Endothelial cell of umbilical vein (primary cell): Measurements from ENCODE around the gene ZIC1. TPM values are rescaled to one million over a fixed set of nuclear protein-coding genes. Genes with fewer than 3 reads are reported as not detected.

ENCODE experiments used
- BruUV-seq: library from RNA; stranded (reverse); fragments of 400-500 nt; replicated peaks from 2 replicates; lab custom pipeline; 2021; lab: Mats Ljungman, UMichigan
- CTCF ChIA-PET: fragments of 300-600, 350-600 bp; sonication (Branson Sonifier 250); formaldehyde crosslinking; loops from one replicate; lab custom pipeline; 2021; ENCODE audit warnings: antibody characterized with exemption, inconsistent platforms; lab: Charles Lee
- POLR2A ChIA-PET: fragments of 300-600, 350-600 bp; sonication (Branson Sonifier 250); formaldehyde crosslinking; loops from one replicate; lab custom pipeline; 2021; ENCODE audit warnings: antibody characterized with exemption, inconsistent platforms; lab: Charles Lee
- DNase-seq: peaks from one replicate; pipeline ENCODE4 v3.0.0-alpha.2; 2011; ENCODE audit warnings: low read depth, low spot score
- FAIRE-seq: peaks from 2 replicates; lab custom pipeline; 2011; peaks lifted over from hg19 to GRCh38; lab: Jason Lieb, UNC
- H2AFZ ChIP-seq: 2 replicates; pipeline ENCODE4 v1.6.0; 2012; ENCODE audit warnings: low read depth, low read length, control low read depth, inconsistent platforms
- H3K27ac ChIP-seq: 2 replicates; pipeline ENCODE4 v1.5.1; 2011; ENCODE audit warnings: low read depth, mild to moderate bottlenecking, control low read depth, low read length, moderate library complexity; ENCODE audit not compliant: insufficient read depth
- H3K27me3 ChIP-seq, 2 experiments: 2 replicates each; pipeline versions ENCODE4 v1.6.0 to v1.6.1; 2011; ENCODE audit warnings: low read length in 2 of 2, mixed read lengths in 1 of 2; ENCODE audit not compliant: control insufficient read depth in 2 of 2, insufficient read depth in 2 of 2
- H3K36me3 ChIP-seq, 2 experiments: 2 replicates in 1 of 2; 3 replicates in 1 of 2; pipeline ENCODE4 v1.5.1; 2011; ENCODE audit warnings: low read length in 2 of 2, mild to moderate bottlenecking in 1 of 2, moderate library complexity in 1 of 2; ENCODE audit not compliant: control insufficient read depth in 2 of 2, insufficient read depth in 2 of 2; ENCODE audit errors: extremely low read depth in 1 of 2
- H3K4me1 ChIP-seq: 3 replicates; pipeline ENCODE4 v1.5.1; 2011; ENCODE audit warnings: mild to moderate bottlenecking, low read length; ENCODE audit not compliant: control insufficient read depth, insufficient read depth; ENCODE audit errors: extremely low read depth
- H3K4me2 ChIP-seq: 2 replicates; pipeline ENCODE4 v1.6.1; 2011; ENCODE audit warnings: low read length, control low read depth, mixed read lengths; ENCODE audit not compliant: insufficient read depth
- H3K4me3 ChIP-seq, 3 experiments: fragments of 200-600 bp in 1 of 3; sonication (generic), shearing (Covaris generic) in 1 of 3; replicated peaks in 1 of 3; 2 replicates each; pipeline ENCODE4 v1.5.1; 2011 to 2016; ENCODE audit warnings: control low read depth in 3 of 3, low read length in 3 of 3, mild to moderate bottlenecking in 2 of 3, inconsistent platforms in 1 of 3, low read depth in 1 of 3, moderate library complexity in 1 of 3; ENCODE audit not compliant: insufficient read depth in 1 of 3
- H3K79me2 ChIP-seq: 2 replicates; pipeline ENCODE4 v1.6.0; 2012; ENCODE audit warnings: low read length, inconsistent platforms; ENCODE audit not compliant: control insufficient read depth, insufficient read depth
- H3K9ac ChIP-seq: replicated peaks from 2 replicates; pipeline ENCODE3; 2011; ENCODE audit warnings: low read length, control low read depth; ENCODE audit not compliant: insufficient read depth; ENCODE audit errors: extremely low read depth
- H3K9me1 ChIP-seq: replicated peaks from 3 replicates; pipeline ENCODE4 v1.6.0; 2011; ENCODE audit warnings: mild to moderate bottlenecking, low read length; ENCODE audit not compliant: control insufficient read depth, insufficient read depth; ENCODE audit errors: extremely low read depth
- H3K9me3 ChIP-seq: replicated peaks from 2 replicates; pipeline ENCODE4 v1.5.1; 2012; ENCODE audit warnings: low read length, inconsistent platforms; ENCODE audit not compliant: control insufficient read depth, insufficient read depth
- H4K20me1 ChIP-seq: replicated peaks from 2 replicates; pipeline ENCODE3; 2011; ENCODE audit warnings: mild to moderate bottlenecking, low read length; ENCODE audit not compliant: control insufficient read depth, insufficient read depth; ENCODE audit errors: extremely low read depth
- CTCF ChIP-seq, 2 donors: IDR thresholded peaks; 1 replicate in 1 of 2; 2 replicates in 1 of 2; pipeline ENCODE4 v1.5.1; 2011; ENCODE audit warnings: low read length in 2 of 2, mild to moderate bottlenecking in 2 of 2, moderate library complexity in 2 of 2, control low read depth in 1 of 2, inconsistent platforms in 1 of 2, low read depth in 1 of 2; ENCODE audit not compliant: insufficient read depth in 1 of 2; ENCODE audit errors: extremely low read depth in 1 of 2
- EZH2 ChIP-seq: IDR thresholded peaks from 2 replicates; pipeline ENCODE4 v1.6.1; 2012; ENCODE audit warnings: borderline replicate concordance, low read depth, mild to moderate bottlenecking, moderate library complexity, low read length, inconsistent platforms; ENCODE audit not compliant: severe bottlenecking
- GATA2 ChIP-seq: IDR thresholded peaks from 2 replicates; pipeline ENCODE4 v1.7.0; 2011; ENCODE audit warnings: low read depth, mild to moderate bottlenecking, moderate library complexity, mixed read lengths, low read length; ENCODE audit not compliant: insufficient read length, insufficient read depth
- MAX ChIP-seq: IDR thresholded peaks from 2 replicates; pipeline ENCODE4 v1.6.1; 2011; ENCODE audit not compliant: insufficient read depth, insufficient read length
- MYC ChIP-seq: IDR thresholded peaks from one replicate; pipeline ENCODE4 v1.6.1; 2011; ENCODE audit warnings: mild to moderate bottlenecking, low read depth, low read length
- POLR2A ChIP-seq: IDR thresholded peaks from 2 replicates; pipeline ENCODE4 v1.6.1; 2012; ENCODE audit warnings: low read depth, mild to moderate bottlenecking, control low read depth, low read length
- POLR2AphosphoS5 ChIP-seq: IDR thresholded peaks from 2 replicates; pipeline ENCODE4 v1.6.1; 2012; ENCODE audit warnings: low read depth, mild to moderate bottlenecking, control low read depth, low read length, moderate library complexity; ENCODE audit not compliant: insufficient read depth
- dilution Hi-C: fragments of 300-500 bp; cut with MboI; formaldehyde crosslinking; loops from one replicate; pipeline ENCODE4 v1.15.0; 2019; ENCODE audit warnings: low sequenced_read_pairs; ENCODE audit not compliant: extremely low pct_ligation_motif_present
- intact Hi-C: fragments of 100-400 bp; cut with micrococcal nuclease; formaldehyde crosslinking; loops from one replicate; pipeline ENCODE4 v1.10.0; 2022
- polyA plus RNA-seq, 4 experiments: library from polyadenylated mRNA; depleted of rRNA in 3 of 4; stranded (reverse) in 3 of 4; unstranded in 1 of 4; fragments of >200 nt; gene quantifications; 2 replicates each; pipeline versions ENCODE4 v1.2.1 to v1.2.3, GENCODE V29; 2011 to 2012; ENCODE audit warnings: missing spikeins in 1 of 4
- total RNA-seq: library from RNA; stranded (reverse); gene quantifications from 2 replicates; pipeline ENCODE4 v1.2.3, GENCODE V29; 2021

The ZIC1 gene
- total and polyA plus RNA-seq, 2 donors (not counting 3 experiments of a cell fraction or from before 2014, with no cell fraction given) = not detected

DNA sequence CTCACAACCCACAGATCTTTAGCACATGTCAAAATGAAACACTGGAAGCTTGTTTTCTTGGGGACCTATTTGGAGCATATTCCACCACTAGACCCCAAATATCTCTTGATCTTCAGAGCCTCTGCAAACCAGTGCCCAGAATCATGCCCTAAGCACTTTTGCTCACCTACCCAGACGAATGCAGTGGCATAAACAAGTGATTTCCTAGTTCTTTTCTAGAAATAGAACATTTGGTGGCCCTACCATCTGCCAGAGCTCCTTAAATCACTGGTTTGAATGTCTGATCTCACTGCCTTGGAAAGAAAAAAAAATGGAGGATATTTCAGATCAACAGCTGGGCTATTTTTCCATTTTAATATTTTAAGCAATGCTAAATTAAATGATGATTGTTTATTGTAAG is 8.2 kb upstream of the ZIC1 start:
- intact Hi-C loops (no loop called here), dilution Hi-C loops (no loop called here)
- no peaks in the 10 kb centered on the region for H3K36me3 ChIP-seq
- no peaks in the 10 kb centered on the region for H3K9me1 ChIP-seq
- H3K9ac ChIP-seq = no peak overlapping the region
- H2AFZ ChIP-seq = no peak overlapping the region
- no peaks in the 10 kb centered on the region for H3K9me3 ChIP-seq
- no peak for DNase-seq
- peaks cover 82 to 96% of the 10 kb centered on the region in 2 experiments for H3K27me3 ChIP-seq
- no peaks in the 10 kb centered on the region for H3K79me2 ChIP-seq
- H3K4me3 ChIP-seq = no peak overlapping the region
- H3K4me2 ChIP-seq = no peak overlapping the region
- no peaks in the 10 kb centered on the region for H3K4me1 ChIP-seq
- TF ChIP-seq POLR2A (no peak), GATA2 (no peak), CTCF (IDR thresholded peaks at IDR 0.05; ENCODE audit: extremely low read depth in 1 of 2, insufficient read depth in 1 of 2, low read depth in 1 of 2, low read length in 2 of 2) (no peak), POLR2AphosphoS5 (no peak), MYC (no peak), MAX (no peak)
- no peak overlapping the region for H3K27ac ChIP-seq
- H4K20me1 ChIP-seq = no peaks in the 10 kb centered on the region
- no peak for FAIRE-seq
- POLR2A ChIA-PET = no interaction called here
- CTCF ChIA-PET = no interaction called here
- no TSS peak for BruUV-seq

DNA sequence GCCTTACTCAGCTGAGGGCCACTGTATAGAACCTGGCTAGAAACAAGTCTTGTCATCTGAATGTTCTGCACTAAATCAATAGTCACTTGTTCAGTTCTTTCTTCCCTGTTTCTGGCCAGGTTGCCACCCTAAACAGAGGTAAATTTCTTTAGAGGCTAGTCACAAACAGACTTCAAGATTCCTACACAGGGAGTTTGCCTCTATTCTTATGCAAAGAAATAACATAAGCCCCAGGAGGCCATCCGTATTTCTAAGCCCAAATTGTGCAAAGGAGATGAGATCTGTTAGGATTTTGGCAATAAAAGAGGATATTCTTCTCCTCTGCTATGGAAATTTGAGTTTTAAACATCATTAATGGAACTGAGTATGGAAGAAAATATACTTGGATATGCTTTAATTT is 7.7 kb upstream of the ZIC1 start:
- CTCF ChIA-PET = no interaction called here
- peaks cover 83 to 96% of the 10 kb centered on the region in 2 experiments for H3K27me3 ChIP-seq

More for the DNA sequence above, 7.7 kb upstream of the ZIC1 start:
- Histone ChIP-seq H3K9me1 (no peaks in the 10 kb centered on the region), H2AFZ (no peak overlapping the region), H3K27ac (no peak overlapping the region), H3K4me2 (no peak overlapping the region), H3K9me3 (no peaks in the 10 kb centered on the region), H3K4me3 (no peak overlapping the region), H3K36me3 (no peaks in the 10 kb centered on the region), H3K4me1 (no peaks in the 10 kb centered on the region), H3K79me2 (no peaks in the 10 kb centered on the region), H4K20me1 (no peaks in the 10 kb centered on the region), H3K9ac (no peak overlapping the region)
- dilution Hi-C loops (no loop called here), intact Hi-C loops (no loop called here)
- DNase-seq (no peak), FAIRE-seq (no peak)
- POLR2A ChIA-PET = no interaction called here
- TF ChIP-seq EZH2 (peak; percentile 29), MAX (no peak)
- BruUV-seq = no TSS peak
